GM10847 (cell line): ENCODE measurements around the gene BCCIP.

Experiments
- POLR2A ChIP-seq: IDR thresholded peaks from 2 replicates; pipeline ENCODE4 v1.6.1; 2011; ENCODE audit not compliant: insufficient read length; ENCODE audit errors: extremely low read depth

Gene BCCIP

DNA sequence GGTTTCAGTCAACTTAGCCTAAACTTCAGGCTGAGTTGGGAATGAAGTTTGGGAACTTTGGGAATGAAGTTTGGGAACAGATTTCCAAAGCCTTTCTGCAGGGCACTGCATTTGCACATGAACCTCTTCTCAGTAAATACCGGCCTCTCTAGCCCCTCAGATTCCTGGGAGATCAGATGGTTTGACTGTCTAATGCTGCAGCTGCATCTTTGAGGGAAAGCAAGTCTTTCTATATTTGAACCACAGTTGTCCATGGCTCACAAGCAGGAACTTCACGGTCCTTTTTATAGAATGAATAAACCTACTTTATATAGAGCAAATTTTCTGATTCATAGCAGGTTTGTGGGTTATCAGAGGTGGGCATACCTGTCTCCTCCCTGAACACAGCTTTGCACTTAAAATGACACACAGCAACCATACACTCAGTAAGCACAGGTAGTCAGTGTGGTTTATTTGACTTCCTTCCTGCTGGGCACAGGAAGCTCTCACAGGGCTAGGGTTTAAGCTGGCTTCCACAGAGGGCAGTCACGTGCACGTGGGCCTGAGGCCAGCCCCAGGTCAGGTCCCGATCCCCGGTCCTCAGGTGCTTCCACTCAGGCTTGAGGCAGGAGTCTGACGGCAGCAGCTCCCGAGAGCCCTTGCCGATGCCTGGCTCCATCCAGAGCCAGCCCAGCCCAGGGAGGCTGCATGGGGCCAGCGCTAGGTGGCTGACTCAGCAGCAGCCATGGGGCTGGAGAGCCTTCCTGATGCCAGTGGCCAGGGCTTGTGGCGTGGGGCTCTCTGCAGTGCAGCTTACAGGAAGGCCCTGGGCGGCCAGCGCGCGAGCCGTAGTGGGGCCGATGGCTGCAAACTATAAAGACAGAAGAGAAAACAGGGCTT, 35.0 kb upstream of the BCCIP start:
- TF ChIP-seq POLR2A: no peak

DNA sequence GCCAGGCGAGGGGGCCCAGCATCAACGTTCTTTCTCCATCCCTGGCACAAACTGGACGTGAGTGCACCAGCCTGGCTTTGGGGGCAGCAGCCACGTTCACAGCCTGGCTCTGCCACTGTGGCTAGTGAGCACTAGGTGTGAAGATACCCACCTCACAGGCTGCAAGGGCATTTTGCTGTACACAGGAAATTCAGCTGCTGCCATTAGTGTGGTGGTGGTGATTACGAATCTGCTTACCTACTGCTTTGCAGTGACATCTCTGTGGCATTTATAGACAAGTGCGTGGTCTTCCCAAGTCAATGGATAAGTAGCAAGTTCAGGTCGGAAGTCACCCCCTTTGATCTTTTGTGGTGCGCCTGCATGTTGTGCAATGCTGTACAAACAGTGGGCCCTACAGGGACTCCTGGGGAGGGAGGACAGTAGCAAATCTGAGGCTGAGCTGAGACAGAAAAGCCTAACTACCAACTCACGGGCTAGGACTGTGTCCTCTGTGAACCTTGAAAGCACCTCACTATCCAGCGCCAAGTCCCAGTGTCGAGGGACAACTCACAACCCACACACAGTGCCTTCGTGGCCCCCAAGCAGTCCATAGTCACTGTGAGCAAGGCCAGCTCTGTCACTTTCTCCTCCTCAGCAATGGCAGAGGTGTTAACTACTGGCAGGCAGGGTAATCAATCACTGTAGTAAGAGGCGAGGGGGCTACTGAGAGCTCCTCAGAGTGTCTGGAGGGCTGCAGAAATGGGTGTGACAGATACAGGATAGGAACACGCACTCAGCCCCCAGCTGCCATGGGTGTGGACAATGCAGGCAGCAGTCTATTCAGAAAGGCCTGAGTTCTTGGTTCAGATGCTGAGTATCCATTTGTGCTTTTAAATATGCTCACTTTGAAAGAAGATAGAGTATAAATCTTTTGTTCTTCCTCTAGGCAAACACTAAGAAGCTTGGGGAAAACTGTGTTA, 30.7 kb upstream of the BCCIP start:
- no peak for TF ChIP-seq POLR2A

DNA sequence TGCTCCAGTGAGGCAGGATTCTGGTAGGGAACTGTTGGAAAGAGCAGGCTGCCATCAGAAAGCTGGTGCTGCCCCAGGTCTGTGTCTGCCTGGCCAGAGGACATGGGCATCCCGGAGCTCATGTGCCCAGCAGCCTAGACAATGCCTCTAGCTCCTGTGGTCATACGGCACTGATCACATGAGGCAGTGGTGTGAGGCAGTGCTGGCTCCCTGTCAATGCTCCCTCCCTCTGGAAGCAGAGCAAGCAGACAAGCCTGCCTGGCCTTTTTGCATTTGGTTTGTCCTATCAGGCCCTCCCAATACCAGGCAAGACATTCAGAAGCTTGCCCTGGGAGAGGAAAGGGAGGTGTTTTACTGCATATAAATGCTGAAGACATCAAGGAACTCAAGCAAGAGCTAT, 28.2 kb upstream of the BCCIP start:
- no peak for TF ChIP-seq POLR2A

DNA sequence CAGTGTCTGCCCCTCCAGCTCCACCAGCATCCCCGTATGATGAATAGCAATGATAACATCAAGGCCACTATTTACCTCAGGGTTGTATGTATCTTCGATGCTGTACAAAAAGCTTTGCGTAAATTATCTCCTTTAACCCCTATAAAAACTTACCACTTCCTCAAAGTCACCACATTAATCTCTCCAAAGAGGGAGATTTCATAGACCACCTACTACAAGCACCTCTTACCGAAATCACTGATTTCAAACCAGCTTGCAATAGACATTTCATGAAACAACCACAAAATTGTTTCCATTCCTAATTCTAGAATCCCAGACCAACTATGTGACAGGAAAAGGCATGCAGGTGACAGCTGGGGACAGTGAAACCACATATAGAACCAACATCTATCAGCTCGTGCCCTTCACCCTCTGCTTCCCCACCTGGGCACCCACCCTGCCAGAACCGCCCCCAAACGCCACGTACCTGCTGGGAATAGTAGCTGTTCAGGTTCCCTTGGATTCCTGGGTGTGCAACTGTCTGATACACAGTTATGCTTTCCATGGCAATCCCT, 27.6 kb upstream of the BCCIP start:
- no peak for TF ChIP-seq POLR2A

DNA sequence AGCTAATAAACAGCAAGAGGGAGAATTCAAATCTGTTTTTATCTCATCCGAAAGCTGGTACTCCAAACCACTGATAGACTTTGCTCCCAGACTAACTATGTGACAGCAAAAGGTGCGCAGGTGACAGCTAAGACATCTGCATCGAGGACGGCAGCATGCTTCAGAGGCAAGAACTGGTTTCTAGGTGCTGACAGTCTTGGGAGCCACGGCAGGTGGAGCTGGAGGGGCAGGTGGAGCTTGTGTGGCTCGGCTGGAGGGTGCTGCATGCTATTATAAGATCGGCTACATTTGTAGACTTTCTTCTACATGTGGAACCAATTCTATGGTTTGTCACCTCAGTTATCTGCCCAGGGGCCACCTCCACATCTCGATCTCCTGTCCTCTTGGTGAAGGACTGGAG, 25.9 kb upstream of the BCCIP start:
- no peak for TF ChIP-seq POLR2A

DNA sequence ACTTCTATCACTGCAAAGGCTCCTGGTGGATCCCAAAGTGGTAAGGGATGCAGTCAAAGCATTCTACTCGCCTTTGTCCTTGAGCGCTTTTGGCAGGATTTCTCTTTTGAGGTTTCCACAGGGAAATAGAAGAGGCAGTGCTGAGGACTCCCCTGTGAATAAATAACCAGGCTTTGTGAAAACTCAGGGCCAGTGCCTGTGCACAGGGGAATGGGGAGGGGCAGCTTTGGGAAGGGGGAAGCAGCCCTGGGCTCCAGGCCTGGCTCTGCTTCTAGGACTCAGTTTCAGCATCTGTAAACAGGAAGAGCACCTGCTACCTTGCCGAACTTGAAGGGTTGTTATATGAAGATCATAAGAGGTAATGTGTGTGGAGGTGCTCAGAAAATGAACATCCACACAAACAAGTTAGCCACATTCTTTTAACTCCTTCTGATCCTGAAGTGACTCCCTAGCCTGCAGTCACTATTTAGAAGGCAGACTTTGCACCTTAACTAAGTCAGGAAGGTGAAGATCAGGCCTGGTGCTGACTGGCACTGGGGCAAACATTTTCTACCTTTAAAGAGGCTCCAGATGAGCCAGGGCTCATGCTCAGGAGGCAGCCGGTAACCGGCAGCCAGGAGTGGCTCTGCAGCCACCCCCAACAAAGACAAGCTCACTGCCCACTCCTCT, 25.2 kb upstream of the BCCIP start:
- TF ChIP-seq POLR2A: no peak

DNA sequence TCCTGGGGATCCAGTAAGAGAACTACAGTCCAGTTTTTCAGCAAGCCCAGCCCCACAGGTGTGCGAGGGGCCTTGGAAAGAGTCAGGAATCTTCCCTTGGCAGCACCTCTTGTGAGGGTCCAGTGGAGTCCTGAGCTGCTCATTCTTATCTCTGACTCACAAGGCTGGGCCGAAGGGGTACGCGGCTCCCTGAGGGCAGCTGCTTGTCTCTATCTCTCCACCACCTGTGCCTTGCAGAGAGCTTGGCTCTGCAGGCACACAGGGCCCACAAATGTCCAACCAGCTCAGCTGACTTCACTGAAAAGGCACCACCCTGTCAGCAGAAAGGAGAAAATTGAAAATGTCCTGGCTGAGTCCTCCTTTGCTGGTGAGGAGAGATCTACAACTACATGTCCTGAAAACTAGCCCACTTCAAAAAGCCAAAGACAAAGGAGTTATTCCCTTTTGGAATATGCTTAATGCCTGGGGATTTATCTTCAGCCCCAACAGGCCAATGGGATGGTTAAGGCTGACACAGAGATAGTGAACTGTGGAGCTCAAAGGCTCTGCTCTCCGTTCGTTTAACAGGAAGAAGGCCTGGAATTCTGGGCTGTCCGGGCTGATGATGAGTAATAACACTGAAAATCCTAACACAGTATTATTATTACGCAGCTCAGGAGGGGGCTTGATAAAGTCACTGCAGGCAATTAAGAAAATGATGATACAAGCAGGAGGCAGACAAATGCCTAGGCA, 23.7 kb upstream of the BCCIP start:
- TF ChIP-seq POLR2A: no peak

DNA sequence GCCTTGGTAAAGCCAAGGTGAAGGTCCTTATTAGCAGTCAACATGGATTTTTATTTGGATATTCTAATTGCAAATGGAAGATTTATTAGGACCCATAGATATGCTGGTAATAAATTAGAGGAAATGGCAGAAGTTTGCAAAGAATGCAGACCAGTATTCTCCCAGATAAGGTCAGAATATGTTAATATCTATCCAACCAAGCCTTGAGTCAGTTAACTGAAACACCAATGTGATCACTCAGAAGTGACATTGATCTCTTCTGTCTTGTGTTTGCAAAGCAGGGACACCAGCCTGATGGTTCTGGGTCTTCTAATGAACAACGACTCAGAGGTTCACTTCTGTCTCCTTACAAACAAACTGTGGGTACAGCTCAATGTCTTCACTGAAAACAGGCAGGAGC, 21.8 kb upstream of the BCCIP start:
- no peak for TF ChIP-seq POLR2A

DNA sequence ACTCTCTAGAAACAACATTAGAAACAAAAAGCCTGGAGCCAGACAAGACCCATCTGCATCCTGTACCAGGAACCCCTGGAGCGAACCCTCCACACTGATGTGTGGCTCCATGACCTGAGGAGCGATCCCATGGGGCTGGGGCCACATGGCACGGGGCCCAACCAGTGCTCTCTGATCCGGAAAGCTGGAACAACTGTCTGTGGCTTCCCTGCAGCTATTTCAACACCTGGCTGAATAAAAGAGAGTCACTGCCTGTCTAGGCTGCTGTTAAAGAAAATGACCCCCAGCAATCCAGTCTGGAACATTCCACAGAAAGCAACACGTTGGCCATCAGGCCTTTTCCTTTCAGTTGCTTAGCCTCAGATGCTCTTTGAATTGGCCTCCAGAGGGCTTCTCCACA, 21.2 kb upstream of the BCCIP start:
- TF ChIP-seq POLR2A: no peak

DNA sequence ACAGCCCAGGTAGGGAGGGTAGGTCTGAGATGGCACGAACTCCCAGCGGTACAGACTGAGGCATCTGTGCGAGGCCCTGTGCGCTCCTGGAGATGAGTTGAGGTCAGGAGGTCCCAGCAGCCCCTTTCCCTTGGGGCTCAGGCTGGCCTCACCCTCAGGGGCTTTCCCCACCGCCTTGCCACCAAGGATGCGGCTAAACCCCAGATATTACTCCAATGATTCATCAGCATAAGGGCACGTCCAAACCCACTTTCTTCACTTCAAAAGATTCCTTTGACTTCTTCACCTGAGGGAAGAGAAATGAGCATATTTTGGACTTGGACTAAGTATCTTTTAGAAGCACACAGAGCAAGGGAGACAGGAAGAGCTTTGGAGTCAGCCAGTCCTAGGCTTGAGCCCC, 20.6 kb upstream of the BCCIP start:
- TF ChIP-seq POLR2A: no peak

DNA sequence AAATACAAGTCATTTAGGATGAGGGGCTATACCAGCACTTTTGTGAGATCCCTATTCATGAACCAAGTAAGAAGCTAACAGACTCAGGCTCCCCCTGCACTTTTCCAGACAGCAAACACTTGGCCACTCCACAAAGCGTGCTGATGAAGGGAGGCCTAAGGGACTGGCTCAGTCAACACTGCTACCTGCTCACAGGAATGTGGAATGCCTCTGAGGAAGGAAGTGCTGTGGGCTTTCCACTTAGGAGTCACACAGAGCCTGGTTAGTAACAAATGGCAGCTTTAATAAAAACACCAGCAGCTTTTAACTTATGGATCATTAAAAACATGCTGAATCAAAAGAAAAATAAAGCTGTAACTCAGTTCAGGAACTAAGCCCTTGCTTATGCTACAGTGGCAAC, 15.3 kb upstream of the BCCIP start:
- no peak for TF ChIP-seq POLR2A

DNA sequence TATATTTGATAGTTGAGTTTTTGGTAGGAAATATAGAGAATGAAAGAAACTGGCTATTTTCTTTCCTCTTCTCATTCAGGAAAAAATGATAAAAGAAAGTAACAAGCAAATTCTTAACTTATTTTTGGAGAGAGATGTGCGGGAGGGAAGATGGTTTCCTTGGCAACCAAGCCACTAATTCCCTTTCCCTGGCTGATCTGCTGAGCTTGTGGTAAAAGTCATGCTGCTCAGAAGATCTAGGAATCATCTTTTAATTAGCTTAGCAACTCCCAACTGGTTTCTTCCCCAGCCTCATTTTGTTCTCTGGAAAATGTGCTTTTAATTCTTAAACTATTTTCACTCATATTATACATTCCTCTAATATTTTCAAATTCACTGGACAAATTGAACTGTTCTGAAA, 12.1 kb upstream of the BCCIP start:
- TF ChIP-seq POLR2A: no peak

DNA sequence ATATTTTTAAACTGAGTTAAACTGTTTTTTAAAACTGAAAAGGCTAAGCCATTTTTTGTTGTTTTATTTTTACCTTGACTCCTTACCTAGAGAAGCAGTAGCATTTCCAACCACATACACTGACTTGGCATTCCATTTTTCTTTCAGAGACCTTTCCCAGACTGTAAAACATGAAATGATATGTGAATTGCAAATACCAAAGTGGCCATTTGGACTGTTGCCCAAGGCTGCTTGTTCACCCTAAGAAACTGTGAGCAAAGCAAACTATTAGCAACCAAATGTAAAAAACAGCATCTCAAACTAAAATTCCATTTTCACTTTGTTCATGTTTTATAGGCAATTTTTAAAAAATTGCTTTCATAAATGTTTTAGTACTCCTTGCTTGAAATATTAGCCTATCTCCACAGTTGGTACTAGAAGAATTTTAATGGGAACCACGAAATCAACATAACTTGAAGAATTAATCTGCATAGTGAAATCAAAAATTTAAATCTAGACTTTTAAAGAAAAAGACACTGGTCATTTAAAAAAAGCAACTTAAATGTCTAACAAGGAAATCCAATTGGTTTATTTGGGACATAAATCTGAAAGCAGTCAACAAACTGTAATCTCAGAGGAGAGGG, 11.1 kb upstream of the BCCIP start:
- no peak for TF ChIP-seq POLR2A

DNA sequence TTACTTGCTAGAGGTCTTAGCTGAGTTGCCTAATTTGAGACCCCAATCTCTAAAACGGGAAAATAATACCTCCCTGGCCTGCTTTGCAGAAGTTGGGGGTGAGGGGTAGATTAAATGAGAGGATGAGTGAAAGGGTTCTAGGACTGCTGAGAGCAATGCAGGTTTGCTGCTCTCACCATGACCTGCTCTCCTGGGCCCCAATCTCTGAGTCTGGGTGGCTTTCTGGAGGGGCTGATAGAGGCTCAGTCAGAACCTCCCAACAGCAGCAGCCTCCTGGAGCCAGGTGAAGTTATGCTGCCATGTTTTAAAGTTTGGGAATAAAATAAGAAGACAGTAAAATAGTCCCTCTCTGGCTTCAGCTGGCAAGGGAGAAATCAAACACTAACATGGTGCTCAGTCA, 7.6 kb upstream of the BCCIP start:
- no peak for TF ChIP-seq POLR2A
